Epithelial cell of esophagus (primary cell): ENCODE data around the gene INO80D.
"Not testable (repeated sequence)": the region's sequence is repeated elsewhere in the genome, so short reads cannot be mapped to it uniquely, and the experiment has no call there.

Source experiments
- DNase-seq: peaks from one replicate; pipeline ENCODE4 v3.0.0; 2010; ENCODE audit warnings: low read depth
- H3K4me3 ChIP-seq: 2 replicates; pipeline ENCODE4 v1.5.1; 2011; ENCODE audit warnings: mild to moderate bottlenecking, low read length, control low read depth
- TF ChIP-seq, protein P1 (sequence below): IDR thresholded peaks from 2 replicates; pipeline ENCODE4 v1.5.1; 2011; ENCODE audit warnings: low read depth, mild to moderate bottlenecking, low read length, control low read depth, inconsistent platforms; ENCODE audit not compliant: insufficient read depth; ENCODE audit errors: missing control alignments

INO80D gene

DNA sequence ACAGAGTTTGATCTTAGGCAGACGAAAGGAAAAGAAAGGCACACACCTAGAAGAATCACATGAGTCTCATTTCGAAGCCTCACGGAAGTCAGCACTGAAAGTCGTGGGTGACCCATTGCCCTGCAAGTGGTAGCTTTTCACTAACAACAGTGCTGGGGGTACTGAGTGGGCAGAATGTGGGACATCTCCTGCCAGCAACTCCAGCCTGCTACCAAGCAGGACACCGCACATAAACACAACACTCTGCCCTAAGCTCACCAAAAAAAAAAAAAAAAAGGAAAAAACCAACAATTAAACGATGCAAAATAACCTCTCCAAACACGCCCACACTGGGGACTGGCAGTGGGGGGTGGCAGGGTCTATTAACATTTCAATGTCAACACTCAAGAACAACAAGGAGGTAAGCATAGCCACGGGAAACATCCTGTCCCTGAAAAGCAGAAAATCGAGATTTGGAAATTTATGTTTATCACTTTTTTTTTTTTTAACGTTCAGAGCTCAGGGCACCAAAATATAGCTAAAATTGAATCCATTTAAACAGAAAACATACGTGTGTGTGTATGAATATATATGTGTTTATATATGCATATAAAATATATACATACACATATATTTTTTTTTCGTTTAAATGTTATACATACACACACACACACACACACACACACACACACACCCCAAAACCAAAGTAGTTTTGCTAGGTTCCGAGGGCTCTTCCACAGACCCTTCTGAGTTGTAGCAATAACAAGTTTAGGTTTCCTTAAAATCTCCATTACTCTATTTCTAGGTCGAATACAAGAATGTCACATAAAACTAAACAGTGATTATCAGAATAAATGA, 2.2 kb downstream of the INO80D start:
- H3K4me3 ChIP-seq: peak overlapping the region; percentile 84
- DNase-seq: peak; percentile 32
- TF ChIP-seq, protein P1, sequence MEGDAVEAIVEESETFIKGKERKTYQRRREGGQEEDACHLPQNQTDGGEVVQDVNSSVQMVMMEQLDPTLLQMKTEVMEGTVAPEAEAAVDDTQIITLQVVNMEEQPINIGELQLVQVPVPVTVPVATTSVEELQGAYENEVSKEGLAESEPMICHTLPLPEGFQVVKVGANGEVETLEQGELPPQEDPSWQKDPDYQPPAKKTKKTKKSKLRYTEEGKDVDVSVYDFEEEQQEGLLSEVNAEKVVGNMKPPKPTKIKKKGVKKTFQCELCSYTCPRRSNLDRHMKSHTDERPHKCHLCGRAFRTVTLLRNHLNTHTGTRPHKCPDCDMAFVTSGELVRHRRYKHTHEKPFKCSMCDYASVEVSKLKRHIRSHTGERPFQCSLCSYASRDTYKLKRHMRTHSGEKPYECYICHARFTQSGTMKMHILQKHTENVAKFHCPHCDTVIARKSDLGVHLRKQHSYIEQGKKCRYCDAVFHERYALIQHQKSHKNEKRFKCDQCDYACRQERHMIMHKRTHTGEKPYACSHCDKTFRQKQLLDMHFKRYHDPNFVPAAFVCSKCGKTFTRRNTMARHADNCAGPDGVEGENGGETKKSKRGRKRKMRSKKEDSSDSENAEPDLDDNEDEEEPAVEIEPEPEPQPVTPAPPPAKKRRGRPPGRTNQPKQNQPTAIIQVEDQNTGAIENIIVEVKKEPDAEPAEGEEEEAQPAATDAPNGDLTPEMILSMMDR: no peak

DNA sequence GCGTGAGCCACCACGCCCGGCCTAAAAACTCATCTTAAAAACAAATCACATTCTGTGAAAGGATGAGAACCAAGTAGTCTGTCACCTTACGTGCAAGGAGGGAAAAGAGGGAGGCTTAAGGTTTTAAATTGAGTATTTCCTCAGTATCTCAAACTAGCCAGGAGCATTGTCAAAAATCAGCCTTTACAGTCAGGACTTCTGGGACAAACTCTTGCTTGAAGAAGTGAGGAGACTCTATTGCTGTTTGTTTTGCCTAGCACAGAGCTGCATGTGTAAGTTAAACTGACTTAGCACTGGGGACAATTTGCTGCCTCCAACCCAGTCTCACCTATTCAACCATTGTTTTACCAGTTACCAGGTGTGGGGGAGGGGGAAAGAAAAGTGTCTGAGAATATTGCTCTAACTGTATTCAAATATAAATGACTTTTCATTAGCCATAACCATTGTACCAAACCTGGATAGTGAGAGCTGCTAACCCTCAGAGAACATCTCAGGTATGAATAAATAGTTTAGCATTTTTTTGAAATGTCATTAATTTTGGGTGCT, 3.6 kb downstream of the INO80D start:
- DNase-seq: no peak
- TF ChIP-seq, protein P1: no peak
- no peak overlapping the region for H3K4me3 ChIP-seq

DNA sequence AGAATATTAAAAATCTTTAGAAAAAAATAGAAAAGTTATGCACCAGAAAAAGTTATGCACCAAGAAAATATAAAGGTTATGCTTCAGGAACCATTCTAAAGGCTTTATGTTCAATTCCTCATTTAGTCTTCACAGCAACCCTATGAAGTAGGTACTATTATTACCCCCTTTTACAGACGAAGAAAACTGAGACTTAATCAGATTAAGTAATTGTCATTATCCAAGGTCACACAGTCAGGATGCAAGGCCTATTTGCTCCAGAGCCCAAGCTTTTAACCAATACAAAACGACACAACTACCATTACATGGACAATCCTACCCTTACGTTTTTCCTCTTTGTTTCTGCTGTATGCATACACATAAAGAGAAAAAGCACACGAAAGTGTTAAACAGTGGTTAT, 5.0 kb downstream of the INO80D start:
- TF ChIP-seq, protein P1: no peak
- no peak for DNase-seq
- no peak overlapping the region for H3K4me3 ChIP-seq

DNA sequence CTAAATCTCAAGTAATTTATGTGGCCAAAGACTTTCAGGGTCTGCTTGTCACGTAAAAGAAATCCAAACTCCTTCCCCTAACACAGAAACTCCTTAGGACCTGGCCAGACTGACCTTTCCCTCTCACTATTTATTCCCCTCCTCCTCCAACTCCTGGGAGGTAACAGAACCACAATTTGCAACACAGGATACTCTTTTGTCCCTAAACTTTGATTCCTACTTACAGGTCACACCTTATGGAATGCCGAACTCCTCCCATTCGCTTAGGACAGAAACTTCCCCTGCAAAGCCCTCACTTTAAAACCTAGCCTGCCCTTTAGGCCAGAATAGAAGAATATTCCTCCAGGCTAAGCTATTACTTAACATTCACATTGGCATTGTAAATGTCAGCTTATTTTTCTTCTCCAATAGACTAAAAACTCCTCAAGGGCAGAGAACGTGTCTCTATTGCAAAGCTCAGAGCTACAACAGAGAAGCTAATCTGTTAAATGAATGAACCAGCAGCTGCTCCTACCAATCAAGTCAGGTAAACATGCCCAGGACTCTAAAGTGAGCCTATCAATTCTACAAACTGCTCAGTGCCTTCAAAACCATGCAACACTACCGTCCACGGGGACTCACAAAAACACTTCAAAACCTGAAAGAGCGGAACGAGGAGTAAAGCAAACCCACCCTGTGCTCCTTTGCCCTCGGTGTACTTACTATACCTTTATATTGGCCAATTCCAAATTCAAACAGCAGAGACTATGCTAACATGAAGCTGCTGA, 6.1 kb downstream of the INO80D start:
- TF ChIP-seq, protein P1: no peak
- H3K4me3 ChIP-seq: no peak overlapping the region
- DNase-seq: no peak

DNA sequence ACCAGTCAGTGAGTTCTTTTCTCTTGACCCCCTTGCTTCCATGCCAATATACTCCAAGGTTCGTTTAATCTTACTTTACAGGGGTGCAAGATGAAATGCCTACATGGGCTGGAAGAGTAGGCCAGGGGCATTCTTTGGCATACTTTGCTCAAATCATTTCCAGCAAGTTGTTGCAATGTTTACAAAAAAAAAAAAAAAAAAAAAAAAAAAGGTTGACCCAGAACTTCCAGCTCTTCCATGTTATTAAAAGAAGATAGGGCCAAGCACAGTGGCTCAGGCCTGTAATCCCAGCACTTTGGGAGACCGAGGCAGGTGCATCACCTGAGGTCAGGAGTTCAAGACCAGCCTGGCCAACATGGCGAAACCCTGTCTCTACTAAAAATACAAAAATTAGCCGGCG, 8.1 kb downstream of the INO80D start:
- not testable (repeated sequence) for H3K4me3 ChIP-seq, DNase-seq

DNA sequence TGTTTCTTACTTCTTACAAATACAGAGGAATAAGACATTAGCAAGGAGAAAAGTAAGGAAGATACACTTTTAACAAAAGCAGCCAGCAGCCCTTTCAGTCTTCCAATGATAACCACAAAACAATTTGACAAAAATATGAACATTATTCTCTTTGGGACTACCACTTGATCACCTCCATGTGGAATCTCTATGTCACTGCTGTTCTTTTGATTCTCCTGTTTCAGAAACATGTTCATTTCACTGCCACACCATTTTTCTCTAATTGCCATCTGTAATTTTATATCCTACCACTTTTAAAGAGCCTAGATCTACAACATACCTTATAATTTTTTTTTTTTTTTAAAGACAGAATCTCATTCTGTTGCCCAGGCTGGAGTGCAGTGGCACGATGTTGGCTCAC, 10.9 kb downstream of the INO80D start:
- DNase-seq: no peak
- H3K4me3 ChIP-seq: no peak overlapping the region
- TF ChIP-seq, protein P1: no peak

DNA sequence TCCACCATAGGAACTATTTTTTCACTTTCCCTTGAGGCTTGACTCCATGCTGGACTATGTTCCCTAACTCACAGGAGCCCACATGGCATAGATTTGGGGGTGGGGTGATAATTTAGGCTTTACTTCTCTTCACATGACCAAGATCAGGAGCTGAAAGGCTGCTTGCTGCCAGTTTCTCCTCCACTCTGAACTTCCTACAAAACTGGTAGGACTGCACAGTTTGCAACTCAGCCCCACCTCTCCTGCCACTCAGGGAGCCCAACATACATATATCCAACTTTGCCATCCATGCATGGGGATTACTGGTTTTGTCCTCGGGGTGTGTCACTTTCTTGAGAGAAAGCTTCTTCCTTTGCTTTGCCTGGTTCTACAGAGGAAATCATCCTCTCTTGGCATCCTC, 14.2 kb downstream of the INO80D start:
- H3K4me3 ChIP-seq: no peak overlapping the region
- TF ChIP-seq, protein P1: no peak
- DNase-seq: peak; percentile 57
